ENCODE results near the gene SPEN.
A peak's percentile ranks its signal among the peaks of the same experiment; 100 is the strongest.

GRCh38 chr1:15834406-15835204 is 12.9 kb upstream of the SPEN start:
- TF ChIP-seq ZBTB7A (IDR thresholded peaks at IDR 0.05; ENCODE audit: low read depth) (no peak), FOXM1 (IDR thresholded peaks at IDR 0.05; ENCODE audit: borderline replicate concordance, low read depth) (no peak), MAX (IDR thresholded peaks at IDR 0.05) (peak; percentile 92), EP300 (IDR thresholded peaks at IDR 0.05; ENCODE audit: borderline replicate concordance) (0 out of 2 replicates have a peak, but pooled peaks have one; percentile 35), RAD21 (IDR thresholded peaks at IDR 0.05; ENCODE audit: low read depth) (no peak), REST (IDR thresholded peaks at IDR 0.05; ENCODE audit: low read depth) (no peak)

Measured in Ishikawa (cell line).